GM12878 (cell line): ENCODE results near the gene CPNE4. TPM values are rescaled to one million over a fixed set of nuclear protein-coding genes. Genes with fewer than 3 reads are reported as not detected.

Experiments
- ATAC-seq: fragments of 200-7000 bp; cut with Tn5 transposase; 3 replicates; pipeline ENCODE4 v1.9.1; 2020; ENCODE audit warnings: mild to moderate bottlenecking, moderate library complexity
- BruUV-seq: library from RNA; stranded (reverse); fragments of 400-500 nt; replicated peaks from 2 replicates; lab custom pipeline; 2021; lab: Mats Ljungman, UMichigan
- CTCF ChIA-PET: fragments of 300-600 bp; sonication (Branson Sonifier 250); formaldehyde crosslinking; extraction: SDS; loops from one replicate; lab custom pipeline; 2021; ENCODE audit warnings: inconsistent platforms; lab: Yijun Ruan, JAX
- POLR2A ChIA-PET: fragments of 350-600 bp; formaldehyde crosslinking; extraction: SDS; loops from one replicate; lab custom pipeline; 2021; ENCODE audit warnings: inconsistent platforms; lab: Charles Lee
- RAD21 ChIA-PET: fragments of 300-600 bp; sonication (Branson Sonifier 250); formaldehyde crosslinking; loops from one replicate; lab custom pipeline; 2023; ENCODE audit warnings: antibody characterized with exemption; ENCODE audit not compliant: unreplicated experiment; lab: Charles Lee
- SMC1A ChIA-PET: fragments of 300-600 bp; sonication (Branson Sonifier 250); formaldehyde crosslinking; loops from one replicate; lab custom pipeline; 2023; ENCODE audit not compliant: unreplicated experiment, uncharacterized antibody; lab: Charles Lee
- DNase-seq: peaks from one replicate; pipeline ENCODE4 v3.0.0-alpha.2; 2011; ENCODE audit warnings: low read depth, low spot score
- FAIRE-seq: peaks from 3 replicates; lab custom pipeline; 2011; peaks lifted over from hg19 to GRCh38; lab: Jason Lieb, UNC
- H2AFZ ChIP-seq: 2 replicates; pipeline ENCODE4 v1.6.0; 2011; ENCODE audit warnings: low read depth, low read length, control low read depth; ENCODE audit not compliant: control insufficient read depth
- H3K27ac ChIP-seq: 2 replicates; pipeline ENCODE4 v1.5.1; 2011; ENCODE audit warnings: control low read depth; ENCODE audit not compliant: control insufficient read depth, insufficient read depth
- H3K27me3 ChIP-seq, 2 experiments: replicated peaks in 1 of 2; 2 replicates each; pipeline versions ENCODE4 v1.6.0 to v1.6.1; 2011; ENCODE audit warnings: low read length in 1 of 2; ENCODE audit not compliant: control insufficient read depth in 2 of 2, insufficient read depth in 2 of 2
- H3K36me3 ChIP-seq, 2 experiments: 2 replicates each; pipeline ENCODE4 v1.5.1; 2011; ENCODE audit warnings: low read length in 1 of 2; ENCODE audit not compliant: control insufficient read depth in 2 of 2, insufficient read depth in 2 of 2
- H3K4me1 ChIP-seq: 2 replicates; pipeline ENCODE4 v1.6.1; 2011; ENCODE audit warnings: mild to moderate bottlenecking, low read length, moderate library complexity, mixed read lengths; ENCODE audit not compliant: control insufficient read depth, insufficient read depth
- H3K4me2 ChIP-seq: 2 replicates; pipeline ENCODE4 v1.6.0; 2011; ENCODE audit warnings: control low read depth; ENCODE audit not compliant: control insufficient read depth, insufficient read depth
- H3K4me3 ChIP-seq: fragments of 200-600 bp; sonication (generic); 2 replicates; pipeline ENCODE4 v1.5.1; 2016
- H3K79me2 ChIP-seq: 2 replicates; pipeline ENCODE4 v1.6.0; 2011; ENCODE audit warnings: low read length; ENCODE audit not compliant: control insufficient read depth, insufficient read depth
- H3K9ac ChIP-seq: 2 replicates; pipeline ENCODE4 v1.8.0; 2011; ENCODE audit warnings: low read length, control low read depth, mixed read lengths; ENCODE audit not compliant: control insufficient read depth, insufficient read depth
- H3K9me3 ChIP-seq: replicated peaks from 3 replicates; pipeline ENCODE4 v1.5.1; 2011; ENCODE audit warnings: mild to moderate bottlenecking, low read length; ENCODE audit not compliant: control insufficient read depth, insufficient read depth
- H4K20me1 ChIP-seq: 2 replicates; pipeline ENCODE4 v1.6.0; 2011; ENCODE audit not compliant: control insufficient read depth, insufficient read depth
- EZH2 ChIP-seq: IDR thresholded peaks from 2 replicates; pipeline ENCODE4 v1.6.1; 2012; ENCODE audit warnings: low read depth, mild to moderate bottlenecking, control low read depth, inconsistent platforms, low read length, borderline replicate concordance; ENCODE audit not compliant: control insufficient read depth
- FOXK2 ChIP-seq: fragments of 450-650 bp; IDR thresholded peaks from 2 replicates; pipeline ENCODE4 v1.6.1; 2017; ENCODE audit warnings: mild to moderate bottlenecking, moderate library complexity
- HDGF ChIP-seq: fragments of 450-650 bp; IDR thresholded peaks from 2 replicates; pipeline ENCODE4 v1.6.1; 2016; ENCODE audit warnings: antibody characterized with exemption
- IKZF2 ChIP-seq, 2 experiments: fragments of 450-650 bp; IDR thresholded peaks; 2 replicates each; pipeline ENCODE4 v1.6.1; 2017; ENCODE audit warnings: mild to moderate bottlenecking in 2 of 2, moderate library complexity in 2 of 2
- MTA2 ChIP-seq: fragments of 450-650 bp; IDR thresholded peaks from 2 replicates; pipeline ENCODE4 v1.6.1; 2016; ENCODE audit warnings: low read depth, mild to moderate bottlenecking, moderate library complexity
- NR2C1 ChIP-seq: fragments of 450-650 bp; IDR thresholded peaks from 2 replicates; pipeline ENCODE4 v1.6.1; 2017; ENCODE audit warnings: antibody characterized with exemption, mild to moderate bottlenecking, moderate library complexity
- PAX5 ChIP-seq: IDR thresholded peaks from 2 replicates; pipeline ENCODE4 v1.6.1; 2011; ENCODE audit warnings: low read depth, low read length, borderline replicate concordance
- RBBP5 ChIP-seq: fragments of 200-600 bp; sonication (generic); conservative IDR thresholded peaks from 2 replicates; pipeline ENCODE4 v1.6.1; 2016
- RELA ChIP-seq: fragments of 450-650 bp; IDR thresholded peaks from 2 replicates; pipeline ENCODE4 v1.8.0; 2014; ENCODE audit warnings: borderline replicate concordance; ENCODE audit not compliant: partially characterized antibody
- STAT1 ChIP-seq: fragments of 450-650 bp; conservative IDR thresholded peaks from 2 replicates; pipeline ENCODE4 v1.6.1; 2014; ENCODE audit warnings: antibody characterized with exemption, mild to moderate bottlenecking
- ZBED1 ChIP-seq: IDR thresholded peaks from 2 replicates; pipeline ENCODE4 v1.6.1; 2016; ENCODE audit warnings: borderline replicate concordance
- WGBS: methylation state at CpG from one replicate; pipeline ENCODE4 v1.1.6; 2016; ENCODE audit warnings: low lambda C conversion rate; ENCODE audit not compliant: insufficient replicate concordance, insufficient coverage; ENCODE audit errors: missing lambda C conversion rate; 5-methylcytosine and 5-hydroxymethylcytosine counted together
- in situ Hi-C: fragments of 300-500 bp; cut with MboI; formaldehyde crosslinking; loops from 9 replicates; pipeline ENCODE4 v1.14.3; 2018; ENCODE audit warnings: mixed read lengths
- intact Hi-C: fragments of 100-400 bp; cut with micrococcal nuclease; formaldehyde crosslinking; loops from one replicate; pipeline ENCODE4 v1.14.2; 2022; ENCODE audit not compliant: unreplicated experiment
- polyA plus RNA-seq, 11 experiments: library from polyadenylated mRNA; depleted of rRNA in 4 of 11; unstranded in 6 of 11; stranded (reverse) in 5 of 11; fragments of >200 nt; fragmentation: Nextera tagmentation in 4 of 11; fragmentation: Illumina TruSeq in 1 of 11; extraction: Ambion mirVana in 4 of 11; extraction: Trizol in 1 of 11; gene quantifications; 1 replicate in 1 of 11; 2 replicates in 10 of 11; pipeline versions ENCODE4 v1.2.1 to v1.2.3, GENCODE V29; 2011 to 2016; ENCODE audit warnings: inconsistent platforms in 2 of 11, missing spikeins in 2 of 11, low read depth in 1 of 11
- total RNA-seq, 4 experiments: library from RNA; depleted of rRNA in 3 of 4; stranded (reverse); fragments of >200 nt in 3 of 4; fragmentation: Illumina TruSeq in 1 of 4; extraction: Trizol in 1 of 4; gene quantifications; 2 replicates each; pipeline versions ENCODE4 v1.2.1 to v1.2.3, GENCODE V29; 2013 to 2021
- TF ChIP-seq, protein P1 (sequence below): fragments of 450-650 bp; IDR thresholded peaks from 2 replicates; pipeline ENCODE4 v1.6.1; 2016; ENCODE audit warnings: mild to moderate bottlenecking
- TF ChIP-seq, protein P2 (sequence below): fragments of 450-650 bp; IDR thresholded peaks from 2 replicates; pipeline ENCODE4 v1.6.1; 2018; ENCODE audit warnings: mild to moderate bottlenecking, low read depth, moderate library complexity; ENCODE audit not compliant: partially characterized antibody
- TF ChIP-seq, protein P3 (sequence below): fragments of 450-650 bp; formaldehyde crosslinking; IDR thresholded peaks from 2 replicates; pipeline ENCODE4 v1.5.0; 2022; ENCODE audit warnings: mild to moderate bottlenecking, missing genetic modification characterization

The CPNE4 gene
- total and polyA plus RNA-seq, 10 of the 15 experiments (the other 5 are each of a cell fraction or from before 2014, with no cell fraction given), result 0.17 to 1.9 (median 0.48) TPM; not detected in 1

DNA sequence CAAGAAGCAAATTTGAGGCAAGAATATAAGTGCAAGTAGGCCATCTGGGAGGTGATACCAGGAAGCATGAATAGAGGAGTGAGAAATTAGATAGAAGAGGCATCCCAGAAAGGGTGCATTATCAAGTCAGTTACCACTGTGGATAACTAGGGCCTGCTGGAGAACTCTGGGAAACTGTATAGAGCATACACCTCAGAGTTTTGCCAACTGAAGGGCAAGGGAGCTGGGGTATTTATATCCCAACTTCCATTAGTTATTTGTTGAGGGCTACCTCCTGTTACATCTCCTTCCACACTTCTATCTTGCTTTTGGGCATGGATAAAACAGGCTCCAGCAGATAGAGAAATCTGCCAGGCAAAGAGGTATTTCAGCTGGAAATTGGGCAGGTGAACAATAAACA lies 448.5 kb downstream of the CPNE4 start (continued):
- TF ChIP-seq ZBED1, result no peak
- TF ChIP-seq EZH2, result no peak
- TF ChIP-seq STAT1, result no peak
- no peak for TF ChIP-seq PAX5
- TF ChIP-seq, protein P1, sequence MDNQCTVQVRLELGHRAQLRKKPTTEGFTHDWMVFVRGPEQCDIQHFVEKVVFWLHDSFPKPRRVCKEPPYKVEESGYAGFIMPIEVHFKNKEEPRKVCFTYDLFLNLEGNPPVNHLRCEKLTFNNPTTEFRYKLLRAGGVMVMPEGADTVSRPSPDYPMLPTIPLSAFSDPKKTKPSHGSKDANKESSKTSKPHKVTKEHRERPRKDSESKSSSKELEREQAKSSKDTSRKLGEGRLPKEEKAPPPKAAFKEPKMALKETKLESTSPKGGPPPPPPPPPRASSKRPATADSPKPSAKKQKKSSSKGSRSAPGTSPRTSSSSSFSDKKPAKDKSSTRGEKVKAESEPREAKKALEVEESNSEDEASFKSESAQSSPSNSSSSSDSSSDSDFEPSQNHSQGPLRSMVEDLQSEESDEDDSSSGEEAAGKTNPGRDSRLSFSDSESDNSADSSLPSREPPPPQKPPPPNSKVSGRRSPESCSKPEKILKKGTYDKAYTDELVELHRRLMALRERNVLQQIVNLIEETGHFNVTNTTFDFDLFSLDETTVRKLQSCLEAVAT, result no peak

DNA sequence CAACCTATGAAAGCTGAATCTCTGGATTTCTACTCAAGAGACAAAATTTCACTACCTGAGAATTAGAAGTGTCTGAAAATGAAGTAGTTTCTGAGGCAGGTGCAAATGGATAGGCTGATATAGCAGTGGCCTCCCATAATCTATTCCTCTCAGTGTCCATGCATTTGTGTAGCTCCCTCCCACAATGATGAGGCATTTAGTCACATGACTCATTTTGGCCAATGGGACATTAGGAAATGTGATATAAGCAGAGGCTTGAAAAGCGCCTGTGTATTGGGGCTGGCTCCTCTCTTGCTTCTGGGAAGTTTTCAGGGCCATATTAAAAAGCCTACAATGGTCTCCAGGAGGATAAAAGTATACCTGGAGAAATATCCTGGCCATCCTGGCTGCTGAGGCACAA lies 452.4 kb downstream of the CPNE4 start:
- ATAC-seq (no peak), DNase-seq (no peak)
- H3K4me3 ChIP-seq, result no peak overlapping the region
- H3K4me1 ChIP-seq, result no peaks in the 10 kb centered on the region
- intact Hi-C loops (no loop called here), in situ Hi-C loops (no loop called here)
- H3K36me3 ChIP-seq, result no peaks in the 10 kb centered on the region
- no peak overlapping the region for H3K27ac ChIP-seq
- H3K4me2 ChIP-seq, result no peak overlapping the region
- no peaks in the 10 kb centered on the region for H3K9me3 ChIP-seq
- ChIA-PET SMC1A (interaction anchor here (1.6 kb wide), 1 partner anchor 11 kb away, joined by 3 read pairs; no protein-coding TSS in a partner anchor), POLR2A (no interaction called here), RAD21 (interaction anchor here (1.2 kb wide), 1 partner anchor 33 kb away, joined by 3 read pairs; no protein-coding TSS in a partner anchor)
- no peaks in the 10 kb centered on the region for H4K20me1 ChIP-seq
- H2AFZ ChIP-seq, result no peak overlapping the region
- 100% methylated on average over 1 of the region's 1 CpG for WGBS
- H3K9ac ChIP-seq, result no peak overlapping the region
- TF ChIP-seq FOXK2, result no peak
- no peak for TF ChIP-seq RBBP5
- TF ChIP-seq IKZF2 (IDR thresholded peaks at IDR 0.05), result no peak
- TF ChIP-seq, protein P2, sequence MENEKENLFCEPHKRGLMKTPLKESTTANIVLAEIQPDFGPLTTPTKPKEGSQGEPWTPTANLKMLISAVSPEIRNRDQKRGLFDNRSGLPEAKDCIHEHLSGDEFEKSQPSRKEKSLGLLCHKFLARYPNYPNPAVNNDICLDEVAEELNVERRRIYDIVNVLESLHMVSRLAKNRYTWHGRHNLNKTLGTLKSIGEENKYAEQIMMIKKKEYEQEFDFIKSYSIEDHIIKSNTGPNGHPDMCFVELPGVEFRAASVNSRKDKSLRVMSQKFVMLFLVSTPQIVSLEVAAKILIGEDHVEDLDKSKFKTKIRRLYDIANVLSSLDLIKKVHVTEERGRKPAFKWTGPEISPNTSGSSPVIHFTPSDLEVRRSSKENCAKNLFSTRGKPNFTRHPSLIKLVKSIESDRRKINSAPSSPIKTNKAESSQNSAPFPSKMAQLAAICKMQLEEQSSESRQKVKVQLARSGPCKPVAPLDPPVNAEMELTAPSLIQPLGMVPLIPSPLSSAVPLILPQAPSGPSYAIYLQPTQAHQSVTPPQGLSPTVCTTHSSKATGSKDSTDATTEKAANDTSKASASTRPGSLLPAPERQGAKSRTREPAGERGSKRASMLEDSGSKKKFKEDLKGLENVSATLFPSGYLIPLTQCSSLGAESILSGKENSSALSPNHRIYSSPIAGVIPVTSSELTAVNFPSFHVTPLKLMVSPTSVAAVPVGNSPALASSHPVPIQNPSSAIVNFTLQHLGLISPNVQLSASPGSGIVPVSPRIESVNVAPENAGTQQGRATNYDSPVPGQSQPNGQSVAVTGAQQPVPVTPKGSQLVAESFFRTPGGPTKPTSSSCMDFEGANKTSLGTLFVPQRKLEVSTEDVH, result no peak
- no peak for TF ChIP-seq HDGF
- TF ChIP-seq, protein P3, sequence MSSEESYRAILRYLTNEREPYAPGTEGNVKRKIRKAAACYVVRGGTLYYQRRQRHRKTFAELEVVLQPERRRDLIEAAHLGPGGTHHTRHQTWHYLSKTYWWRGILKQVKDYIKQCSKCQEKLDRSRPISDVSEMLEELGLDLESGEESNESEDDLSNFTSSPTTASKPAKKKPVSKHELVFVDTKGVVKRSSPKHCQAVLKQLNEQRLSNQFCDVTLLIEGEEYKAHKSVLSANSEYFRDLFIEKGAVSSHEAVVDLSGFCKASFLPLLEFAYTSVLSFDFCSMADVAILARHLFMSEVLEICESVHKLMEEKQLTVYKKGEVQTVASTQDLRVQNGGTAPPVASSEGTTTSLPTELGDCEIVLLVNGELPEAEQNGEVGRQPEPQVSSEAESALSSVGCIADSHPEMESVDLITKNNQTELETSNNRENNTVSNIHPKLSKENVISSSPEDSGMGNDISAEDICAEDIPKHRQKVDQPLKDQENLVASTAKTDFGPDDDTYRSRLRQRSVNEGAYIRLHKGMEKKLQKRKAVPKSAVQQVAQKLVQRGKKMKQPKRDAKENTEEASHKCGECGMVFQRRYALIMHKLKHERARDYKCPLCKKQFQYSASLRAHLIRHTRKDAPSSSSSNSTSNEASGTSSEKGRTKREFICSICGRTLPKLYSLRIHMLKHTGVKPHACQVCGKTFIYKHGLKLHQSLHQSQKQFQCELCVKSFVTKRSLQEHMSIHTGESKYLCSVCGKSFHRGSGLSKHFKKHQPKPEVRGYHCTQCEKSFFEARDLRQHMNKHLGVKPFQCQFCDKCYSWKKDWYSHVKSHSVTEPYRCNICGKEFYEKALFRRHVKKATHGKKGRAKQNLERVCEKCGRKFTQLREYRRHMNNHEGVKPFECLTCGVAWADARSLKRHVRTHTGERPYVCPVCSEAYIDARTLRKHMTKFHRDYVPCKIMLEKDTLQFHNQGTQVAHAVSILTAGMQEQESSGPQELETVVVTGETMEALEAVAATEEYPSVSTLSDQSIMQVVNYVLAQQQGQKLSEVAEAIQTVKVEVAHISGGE (CRISPR knock-in tag), result no peak
- no peak for TF ChIP-seq MTA2
- no peak for TF ChIP-seq NR2C1
- TF ChIP-seq RELA, result no peak
- TF ChIP-seq, all 136 proteins: peak for 0
- FAIRE-seq, result no peak
- CTCF ChIA-PET, result interaction anchor here (0.9 kb wide), 1 partner anchor 9 kb away, joined by 3 read pairs; no protein-coding TSS in a partner anchor
- Histone ChIP-seq H3K27me3 (no peaks in the 10 kb centered on the region; a peak in 1 of 4 replicates), H3K79me2 (no peaks in the 10 kb centered on the region)
- no TSS peak for BruUV-seq
